ENCODE results near the gene FNDC1.

GRCh38 chr6:159180001-159180400, 10.8 kb downstream of the FNDC1 start:
- TF ChIP-seq POLR2AphosphoS5 (IDR thresholded peaks at IDR 0.05; ENCODE audit: borderline replicate concordance, low read depth, low read length): no peak
- TF ChIP-seq EZH2 (IDR thresholded peaks at IDR 0.05): no peak
- no peak for TF ChIP-seq FOXP2 (optimal IDR thresholded peaks at IDR 0.05; ENCODE audit: control extremely low read depth, extremely low read length, insufficient read depth)

Measured in SK-N-MC (cell line).